IMR-90 (cell line): ENCODE results near the gene CD14. TPM values are rescaled to one million over a fixed set of nuclear protein-coding genes. Genes with fewer than 3 reads are reported as not detected.

ENCODE experiments used
- ATAC-seq: fragments of 200-7000 bp; cut with Tn5 transposase; 2 replicates; pipeline ENCODE4 v1.9.1; 2020; ENCODE audit warnings: low read depth, mild to moderate bottlenecking, moderate library complexity
- BruUV-seq: library from RNA; stranded (reverse); fragments of 400-500 nt; replicated peaks from 2 replicates; lab custom pipeline; 2021; lab: Mats Ljungman, UMichigan
- CTCF ChIA-PET: fragments of 300-600 bp; formaldehyde crosslinking; extraction: SDS; loops from one replicate; lab custom pipeline; 2021; ENCODE audit warnings: antibody characterized with exemption; lab: Yijun Ruan, JAX
- POLR2A ChIA-PET: fragments of 300-600 bp; sonication (Branson Sonifier 250); formaldehyde crosslinking; loops from one replicate; lab custom pipeline; 2022; ENCODE audit warnings: antibody characterized with exemption; ENCODE audit not compliant: unreplicated experiment; lab: Charles Lee
- DNase-seq: peaks from one replicate; pipeline ENCODE4 v3.0.0; 2013
- H2AFZ ChIP-seq: replicated peaks from 2 replicates; pipeline ENCODE3; 2013; ENCODE audit warnings: low read length, mild to moderate bottlenecking; ENCODE audit not compliant: poor library complexity
- H2AK5ac ChIP-seq: 2 replicates; pipeline ENCODE4 v1.6.1; 2013; ENCODE audit warnings: low read depth, low read length, inconsistent platforms
- H2AK9ac ChIP-seq: replicated peaks from 2 replicates; pipeline ENCODE3; 2013; ENCODE audit warnings: mild to moderate bottlenecking, low read depth, low read length, moderate library complexity; ENCODE audit not compliant: poor library complexity
- H2BK120ac ChIP-seq: 2 replicates; pipeline ENCODE4 v1.6.1; 2013; ENCODE audit warnings: low read depth, low read length, inconsistent platforms
- H2BK15ac ChIP-seq: 3 replicates; pipeline ENCODE4 v1.6.1; 2013; ENCODE audit warnings: low read depth, low read length, inconsistent platforms
- H2BK20ac ChIP-seq: 2 replicates; pipeline ENCODE4 v1.6.1; 2013; ENCODE audit warnings: low read depth, mild to moderate bottlenecking, inconsistent platforms, low read length, moderate library complexity
- H2BK5ac ChIP-seq: 2 replicates; pipeline ENCODE4 v1.6.1; 2013; ENCODE audit warnings: mild to moderate bottlenecking, low read depth, low read length, inconsistent platforms; ENCODE audit not compliant: poor library complexity, severe bottlenecking
- H3K14ac ChIP-seq: replicated peaks from 2 replicates; pipeline ENCODE4 v1.6.1; 2013; ENCODE audit warnings: low read depth, low read length, inconsistent platforms
- H3K18ac ChIP-seq: 2 replicates; pipeline ENCODE4 v1.6.1; 2013; ENCODE audit warnings: low read depth, low read length, control low read depth
- H3K23ac ChIP-seq: 2 replicates; pipeline ENCODE4 v1.6.1; 2013; ENCODE audit warnings: low read depth, low read length, inconsistent platforms
- H3K27ac ChIP-seq: 2 replicates; pipeline ENCODE4 v1.5.1; 2013; ENCODE audit warnings: mild to moderate bottlenecking, control low read depth, low read length; ENCODE audit not compliant: insufficient read depth
- H3K27me3 ChIP-seq: 2 replicates; pipeline ENCODE4 v1.6.1; 2013; ENCODE audit warnings: low read length; ENCODE audit not compliant: control insufficient read depth, insufficient read depth
- H3K36me3 ChIP-seq: 2 replicates; pipeline ENCODE4 v1.6.1; 2013; ENCODE audit warnings: low read length, mixed read lengths; ENCODE audit not compliant: control insufficient read depth, insufficient read depth
- H3K4ac ChIP-seq: 2 replicates; pipeline ENCODE4 v1.6.1; 2013; ENCODE audit warnings: low read depth, low read length, inconsistent platforms
- H3K4me1 ChIP-seq: 2 replicates; pipeline ENCODE4 v1.6.1; 2013; ENCODE audit warnings: low read length, mixed read lengths; ENCODE audit not compliant: control insufficient read depth, insufficient read depth
- H3K4me2 ChIP-seq: 2 replicates; pipeline ENCODE4 v1.6.1; 2013; ENCODE audit warnings: low read depth, mild to moderate bottlenecking, control low read depth, low read length, moderate library complexity
- H3K4me3 ChIP-seq: 2 replicates; pipeline ENCODE4 v1.5.1; 2013; ENCODE audit warnings: low read depth, mild to moderate bottlenecking, control low read depth, low read length, moderate library complexity; ENCODE audit not compliant: insufficient read depth
- H3K56ac ChIP-seq: 2 replicates; pipeline ENCODE4 v1.6.1; 2013; ENCODE audit warnings: low read length, inconsistent platforms; ENCODE audit not compliant: insufficient read depth; ENCODE audit errors: extremely low read depth
- H3K79me1 ChIP-seq, 2 experiments: 2 replicates each; pipeline ENCODE4 v1.6.1; 2013; ENCODE audit warnings: low read length in 2 of 2, inconsistent platforms in 1 of 2, low read depth in 1 of 2
- H3K9ac ChIP-seq: 2 replicates; pipeline ENCODE4 v1.6.1; 2013; ENCODE audit warnings: low read depth, low read length, control low read depth
- H3K9me1 ChIP-seq: 2 replicates; pipeline ENCODE4 v1.6.1; 2013; ENCODE audit warnings: low read length, inconsistent platforms; ENCODE audit not compliant: insufficient read depth
- H3K9me3 ChIP-seq: 2 replicates; pipeline ENCODE4 v1.6.1; 2013; ENCODE audit warnings: low read length; ENCODE audit not compliant: control insufficient read depth, insufficient read depth
- H4K20me1 ChIP-seq: 2 replicates; pipeline ENCODE4 v1.6.1; 2013; ENCODE audit warnings: low read length, inconsistent platforms; ENCODE audit not compliant: insufficient read depth
- H4K5ac ChIP-seq: 2 replicates; pipeline ENCODE4 v1.6.1; 2013; ENCODE audit warnings: mild to moderate bottlenecking, low read depth, low read length, control low read depth
- H4K8ac ChIP-seq, 2 experiments: 2 replicates each; pipeline ENCODE4 v1.6.1; 2013; ENCODE audit warnings: low read depth in 2 of 2, low read length in 2 of 2, control low read depth in 1 of 2, inconsistent platforms in 1 of 2
- H4K91ac ChIP-seq: 2 replicates; pipeline ENCODE4 v1.6.1; 2013; ENCODE audit warnings: low read depth, low read length, inconsistent platforms; ENCODE audit not compliant: insufficient read depth
- CEBPB ChIP-seq: IDR thresholded peaks from 2 replicates; pipeline ENCODE4 v1.6.1; 2012; ENCODE audit warnings: low read depth, low read length, improper control_type of control experiment
- MAFK ChIP-seq: IDR thresholded peaks from 2 replicates; pipeline ENCODE4 v1.6.1; 2012; ENCODE audit warnings: low read depth, low read length, improper control_type of control experiment
- MXI1 ChIP-seq: IDR thresholded peaks from 2 replicates; pipeline ENCODE4 v1.6.1; 2012; ENCODE audit warnings: low read depth, mild to moderate bottlenecking, low read length, moderate library complexity, borderline replicate concordance
- NFE2L2 ChIP-seq: fragments of 150-350 bp; IDR thresholded peaks from 2 replicates; pipeline ENCODE4 v1.6.1; 2016; ENCODE audit warnings: low read depth, mild to moderate bottlenecking, low read length
- RAD21 ChIP-seq: IDR thresholded peaks from 2 replicates; pipeline ENCODE4 v1.6.1; 2012; ENCODE audit warnings: low read length, improper control_type of control experiment
- RCOR1 ChIP-seq: IDR thresholded peaks from 2 replicates; pipeline ENCODE4 v1.6.1; 2012; ENCODE audit warnings: mild to moderate bottlenecking, low read length, improper control_type of control experiment; ENCODE audit not compliant: insufficient replicate concordance
- RFX5 ChIP-seq: IDR thresholded peaks from 2 replicates; pipeline ENCODE4 v1.8.0; 2012; ENCODE audit warnings: low read depth, mild to moderate bottlenecking, low read length, moderate library complexity
- WGBS, 2 experiments: methylation state at CpG; one replicate each; pipeline versions ENCODE4 v1.1.5 to v1.1.7; 2013; ENCODE audit warnings: missing lambda C conversion rate in 2 of 2; ENCODE audit not compliant: insufficient read length in 1 of 2; ENCODE audit errors: extremely low coverage in 2 of 2; 5-methylcytosine and 5-hydroxymethylcytosine counted together
- dilution Hi-C: fragments of 300-500 bp; cut with HindIII; formaldehyde crosslinking; loops from one replicate; pipeline ENCODE4 v1.14.3; 2018; ENCODE audit warnings: low sequenced_read_pairs; ENCODE audit not compliant: unreplicated experiment
- in situ Hi-C: fragments of 300-500 bp; cut with MboI; formaldehyde crosslinking; loops from 3 replicates; pipeline ENCODE4 v1.14.3; 2019; ENCODE audit warnings: low sequenced_read_pairs, inconsistent platforms, mixed read lengths
- intact Hi-C: fragments of 100-400 bp; cut with micrococcal nuclease; formaldehyde crosslinking; loops from 2 replicates; pipeline ENCODE4 v1.10.0; 2022
- polyA plus RNA-seq, 3 experiments: library from polyadenylated mRNA; depleted of rRNA; stranded (reverse); fragments of >200 nt; gene quantifications; 2 replicates each; pipeline ENCODE4 v1.2.3, GENCODE V29; 2012; ENCODE audit warnings: low replicate concordance in 1 of 3
- total RNA-seq: library from RNA; depleted of rRNA; stranded (reverse); fragments of >200 nt; gene quantifications from 2 replicates; pipeline ENCODE4 v1.2.3, GENCODE V29; 2012
- TF ChIP-seq, protein P1 (sequence below): conservative IDR thresholded peaks from 2 replicates; pipeline ENCODE4 v1.5.1; 2012; ENCODE audit warnings: mild to moderate bottlenecking, low read depth, low read length, improper control_type of control experiment
- TF ChIP-seq, protein P2 (sequence below): fragments of 150-350 bp; IDR thresholded peaks from 2 replicates; pipeline ENCODE4 v1.6.1; 2016; ENCODE audit warnings: low read depth, mild to moderate bottlenecking, low read length, moderate library complexity, borderline replicate concordance
- TF ChIP-seq, protein P3 (sequence below): fragments of 150-350 bp; IDR thresholded peaks from 2 replicates; pipeline ENCODE4 v1.6.1; 2017; ENCODE audit warnings: mild to moderate bottlenecking, antibody characterized with exemption, low read length, low read depth

Gene CD14
- total and polyA plus RNA-seq, 2 of the 4 experiments (the other 2 are of a cell fraction): 0.17 to 0.18 TPM

DNA sequence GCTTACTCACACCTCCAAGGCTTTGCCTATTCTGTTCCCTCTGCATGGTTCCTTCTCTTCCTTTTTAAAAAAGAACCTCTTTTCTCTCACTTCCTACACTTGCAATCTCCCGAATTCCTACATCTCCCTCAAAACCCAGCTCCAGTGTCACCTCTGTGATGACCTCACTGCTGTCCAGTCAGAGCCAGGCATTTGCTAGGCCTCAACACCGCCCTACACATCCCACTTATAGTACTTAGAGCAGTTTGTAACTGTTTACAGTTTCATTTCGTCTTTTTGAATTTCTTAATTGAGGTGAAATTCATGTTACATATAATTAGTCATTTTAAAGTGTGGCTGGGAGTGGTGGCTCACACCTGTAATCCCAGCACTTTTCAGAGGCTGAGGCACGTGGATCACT, 30.8 kb downstream of the CD14 start:
- 57% methylated on average over 1 of the region's 4 CpGs; no CpG with 5 or more reads in 1 of the 2 experiments for WGBS, 2 experiments
- Histone ChIP-seq H4K5ac (no peak overlapping the region), H3K14ac (no peak overlapping the region), H2BK15ac (peak overlapping the region; percentile 83; the same call in 1 of the 3 replicates), H3K36me3 (no peaks in the 10 kb centered on the region), H4K8ac (no peak overlapping the region), H3K79me1 (no peaks in the 10 kb centered on the region), H3K9ac (no peak overlapping the region), H3K23ac (no peak overlapping the region), H3K56ac (no peak overlapping the region), H2AK5ac (no peak overlapping the region), H3K18ac (no peak overlapping the region), H4K91ac (no peak overlapping the region), H3K4me2 (no peak overlapping the region), H2BK120ac (no peak overlapping the region), H2AK9ac (no peak overlapping the region), H3K4me3 (no peak overlapping the region), H2BK20ac (no peak overlapping the region), H3K27ac (no peak overlapping the region), H3K9me1 (no peaks in the 10 kb centered on the region), H3K4me1 (peaks cover 2% of the 10 kb centered on the region), H2AFZ (no peak overlapping the region), H4K20me1 (no peaks in the 10 kb centered on the region), H3K4ac (no peak overlapping the region), H2BK5ac (no peak overlapping the region), H3K9me3 (no peaks in the 10 kb centered on the region), H3K27me3 (peaks cover 2% of the 10 kb centered on the region)
- no peak for ATAC-seq
- no peak for TF ChIP-seq MAFK
- no peak for TF ChIP-seq RAD21
- TF ChIP-seq RFX5: no peak
- TF ChIP-seq CEBPB: no peak
- TF ChIP-seq, protein P1, sequence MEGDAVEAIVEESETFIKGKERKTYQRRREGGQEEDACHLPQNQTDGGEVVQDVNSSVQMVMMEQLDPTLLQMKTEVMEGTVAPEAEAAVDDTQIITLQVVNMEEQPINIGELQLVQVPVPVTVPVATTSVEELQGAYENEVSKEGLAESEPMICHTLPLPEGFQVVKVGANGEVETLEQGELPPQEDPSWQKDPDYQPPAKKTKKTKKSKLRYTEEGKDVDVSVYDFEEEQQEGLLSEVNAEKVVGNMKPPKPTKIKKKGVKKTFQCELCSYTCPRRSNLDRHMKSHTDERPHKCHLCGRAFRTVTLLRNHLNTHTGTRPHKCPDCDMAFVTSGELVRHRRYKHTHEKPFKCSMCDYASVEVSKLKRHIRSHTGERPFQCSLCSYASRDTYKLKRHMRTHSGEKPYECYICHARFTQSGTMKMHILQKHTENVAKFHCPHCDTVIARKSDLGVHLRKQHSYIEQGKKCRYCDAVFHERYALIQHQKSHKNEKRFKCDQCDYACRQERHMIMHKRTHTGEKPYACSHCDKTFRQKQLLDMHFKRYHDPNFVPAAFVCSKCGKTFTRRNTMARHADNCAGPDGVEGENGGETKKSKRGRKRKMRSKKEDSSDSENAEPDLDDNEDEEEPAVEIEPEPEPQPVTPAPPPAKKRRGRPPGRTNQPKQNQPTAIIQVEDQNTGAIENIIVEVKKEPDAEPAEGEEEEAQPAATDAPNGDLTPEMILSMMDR: no peak
- TF ChIP-seq MXI1: no peak
- TF ChIP-seq RCOR1: no peak
- TF ChIP-seq NFE2L2: no peak
- TF ChIP-seq, protein P2, sequence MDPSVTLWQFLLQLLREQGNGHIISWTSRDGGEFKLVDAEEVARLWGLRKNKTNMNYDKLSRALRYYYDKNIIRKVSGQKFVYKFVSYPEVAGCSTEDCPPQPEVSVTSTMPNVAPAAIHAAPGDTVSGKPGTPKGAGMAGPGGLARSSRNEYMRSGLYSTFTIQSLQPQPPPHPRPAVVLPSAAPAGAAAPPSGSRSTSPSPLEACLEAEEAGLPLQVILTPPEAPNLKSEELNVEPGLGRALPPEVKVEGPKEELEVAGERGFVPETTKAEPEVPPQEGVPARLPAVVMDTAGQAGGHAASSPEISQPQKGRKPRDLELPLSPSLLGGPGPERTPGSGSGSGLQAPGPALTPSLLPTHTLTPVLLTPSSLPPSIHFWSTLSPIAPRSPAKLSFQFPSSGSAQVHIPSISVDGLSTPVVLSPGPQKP: no peak
- TF ChIP-seq, protein P3, sequence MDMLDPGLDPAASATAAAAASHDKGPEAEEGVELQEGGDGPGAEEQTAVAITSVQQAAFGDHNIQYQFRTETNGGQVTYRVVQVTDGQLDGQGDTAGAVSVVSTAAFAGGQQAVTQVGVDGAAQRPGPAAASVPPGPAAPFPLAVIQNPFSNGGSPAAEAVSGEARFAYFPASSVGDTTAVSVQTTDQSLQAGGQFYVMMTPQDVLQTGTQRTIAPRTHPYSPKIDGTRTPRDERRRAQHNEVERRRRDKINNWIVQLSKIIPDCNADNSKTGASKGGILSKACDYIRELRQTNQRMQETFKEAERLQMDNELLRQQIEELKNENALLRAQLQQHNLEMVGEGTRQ: no peak
- DNase-seq: no peak
- in situ Hi-C loops: no loop called here
- CTCF ChIA-PET: no interaction called here
- POLR2A ChIA-PET: no interaction called here
- BruUV-seq: no TSS peak
- intact Hi-C loops: no loop called here
- dilution Hi-C loops: no loop called here
